Measurements from ENCODE around the gene PPP1R15A. TPM values are rescaled to one million over a fixed set of nuclear protein-coding genes. Genes with fewer than 3 reads are reported as not detected.

PPP1R15A gene
- total RNA-seq = 35.7 and 43.0 TPM in 2 replicates

GRCh38 chr19:48872182-48872883 lies at the start of gene PPP1R15A:
TSS of gene PPP1R15A (plus strand) at chr19:48872421. CDS start at chr19:48873234, 813 bp downstream.

GRCh38 chr19:48836089-48837017 lies 35.9 kb upstream of the PPP1R15A start, which contains the start of gene HSD17B14:
TSS of gene HSD17B14 (minus strand) at chr19:48836491. CDS start at chr19:48836411, 80 bp downstream.

DNA sequence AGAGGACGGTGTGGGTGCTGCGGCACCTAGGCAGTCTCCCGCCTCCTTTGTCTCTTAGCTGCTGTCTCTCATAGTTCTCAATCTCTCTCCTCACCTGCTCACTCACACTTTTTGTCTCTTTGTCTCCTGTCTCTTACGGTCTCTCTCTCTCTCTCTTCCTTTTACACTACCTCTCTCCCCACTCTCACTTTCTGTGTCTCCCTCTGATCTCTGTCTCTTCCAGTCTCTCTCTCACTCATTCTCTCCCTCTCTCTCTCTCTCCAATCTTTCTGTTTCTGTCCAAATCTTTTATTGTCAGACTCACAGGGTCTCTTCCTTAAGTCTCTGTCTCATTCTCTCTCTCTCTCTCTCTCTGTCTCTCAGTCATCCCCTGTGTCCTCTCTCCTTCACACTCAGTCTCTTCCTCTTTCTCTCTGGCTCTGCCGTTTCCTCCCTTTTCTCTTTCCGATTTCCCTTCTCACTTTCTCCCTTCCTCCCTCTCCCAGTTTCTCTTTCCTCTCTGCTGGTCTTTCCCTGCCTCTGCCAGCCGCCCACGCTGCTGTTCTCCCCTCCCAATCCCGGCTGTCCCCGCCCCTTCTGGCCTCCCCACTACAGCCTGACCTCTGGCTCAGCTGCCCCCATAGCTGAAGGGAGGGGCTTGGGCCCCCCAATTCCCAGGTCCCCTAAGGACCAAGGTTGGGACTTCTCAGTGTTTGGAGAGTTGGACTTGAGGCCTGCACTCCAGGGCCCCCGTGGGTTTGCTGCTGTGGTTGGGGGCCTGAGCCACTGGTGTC lies 3.9 kb upstream of the PPP1R15A start, which contains the start of gene PLEKHA4:
PLEKHA4 (minus strand) TSS at position 504 of the 773 bp plus-strand sequence. CDS start 997 bp downstream, outside the sequence.

GRCh38 chr19:48899781-48900476 lies 27.7 kb downstream of the PPP1R15A start, which contains the start of gene NUCB1:
TSS of gene NUCB1 (plus strand) at chr19:48900312. CDS start at chr19:48900797, 485 bp downstream.

Other genes starting within 250 kb of the PPP1R15A start
- 0.80 and 1.3 TPM in 2 replicates for gene DBP, start 235.0 kb upstream of the PPP1R15A start, total RNA-seq
- gene CA11, start 226.2 kb upstream of the PPP1R15A start, total RNA-seq = 0.27 and 1.2 TPM in 2 replicates
- not detected in 2 replicates for gene NTN5, start 199.4 kb upstream of the PPP1R15A start, total RNA-seq
- not detected in 2 replicates for gene FUT2, start 176.4 kb upstream of the PPP1R15A start, total RNA-seq
- 0.27 and 0.43 TPM in 2 replicates for gene MAMSTR, start 152.7 kb upstream of the PPP1R15A start, total RNA-seq
- 59.7 and 82.9 TPM in 2 replicates for gene RASIP1, start 131.8 kb upstream of the PPP1R15A start, total RNA-seq
- 0.40 and 0.43 TPM in 2 replicates for gene IZUMO1, start 125.5 kb upstream of the PPP1R15A start, total RNA-seq
- gene FUT1, start 119.8 kb upstream of the PPP1R15A start, total RNA-seq = 5.5 and 7.2 TPM in 2 replicates
- not detected in 2 replicates for gene FGF21, start 116.9 kb upstream of the PPP1R15A start, total RNA-seq
- gene BCAT2, start 61.4 kb upstream of the PPP1R15A start, total RNA-seq = 34.8 and 44.5 TPM in 2 replicates
- 2.7 and 6.2 TPM in 2 replicates for gene HSD17B14, start 35.9 kb upstream of the PPP1R15A start, total RNA-seq
- gene PLEKHA4, start 3.8 kb upstream of the PPP1R15A start, total RNA-seq = 4.4 and 5.6 TPM in 2 replicates
- 0.40 TPM in 1 of 2 replicates, not detected in the other for gene TULP2, start 26.3 kb downstream of the PPP1R15A start, total RNA-seq
- gene NUCB1, start 27.9 kb downstream of the PPP1R15A start, total RNA-seq = 193 and 203 TPM in 2 replicates
- gene DHDH, start 61.3 kb downstream of the PPP1R15A start, total RNA-seq = not detected in 2 replicates
- gene BAX, start 82.5 kb downstream of the PPP1R15A start, total RNA-seq = 81.7 and 89.2 TPM in 2 replicates
- 1,330 and 1,646 TPM in 2 replicates for gene FTL, start 92.9 kb downstream of the PPP1R15A start, total RNA-seq
- 45.9 and 46.9 TPM in 2 replicates for gene GYS1, start 120.9 kb downstream of the PPP1R15A start, total RNA-seq
- 152 and 220 TPM in 2 replicates for gene RUVBL2, start 121.5 kb downstream of the PPP1R15A start, total RNA-seq
- gene LHB, start 144.7 kb downstream of the PPP1R15A start, total RNA-seq = not detected in 2 replicates
- not detected in 2 replicates for gene CGB3, start 151.9 kb downstream of the PPP1R15A start, total RNA-seq
- not detected in 2 replicates for gene CGB2, start 159.5 kb downstream of the PPP1R15A start, total RNA-seq
- gene CGB1, start 164.5 kb downstream of the PPP1R15A start, total RNA-seq = not detected in 2 replicates
- 0.22 TPM in 1 of 2 replicates, not detected in the other for gene CGB5, start 171.4 kb downstream of the PPP1R15A start, total RNA-seq
- not detected in 2 replicates for gene CGB8, start 176.7 kb downstream of the PPP1R15A start, total RNA-seq
- gene CGB7, start 185.3 kb downstream of the PPP1R15A start, total RNA-seq = 0.13 and 0.29 TPM in 2 replicates
- gene NTF4, start 192.4 kb downstream of the PPP1R15A start, total RNA-seq = not detected in 2 replicates
- not detected in 2 replicates for gene KCNA7, start 200.3 kb downstream of the PPP1R15A start, total RNA-seq
- gene SNRNP70, start 213.0 kb downstream of the PPP1R15A start, total RNA-seq = 169 and 205 TPM in 2 replicates
- gene LIN7B, start 241.9 kb downstream of the PPP1R15A start, total RNA-seq = 0.93 and 1.1 TPM in 2 replicates
- 0.80 and 0.93 TPM in 2 replicates for gene C19orf73, start 246.7 kb downstream of the PPP1R15A start, total RNA-seq
- gene PPFIA3, start 247.1 kb downstream of the PPP1R15A start, total RNA-seq = 1.7 and 3.2 TPM in 2 replicates